DOHH2 (cell line): ENCODE measurements around the gene CYSLTR2.

Experiments
- H3F3A ChIP-seq: fragments of 200-600 bp; sonication (generic), shearing (Covaris generic); 2 replicates; pipeline ENCODE4 v1.6.0; 2016; ENCODE audit warnings: antibody characterized with exemption, mild to moderate bottlenecking; ENCODE audit not compliant: control insufficient read depth, insufficient read depth
- H3K27ac ChIP-seq: fragments of 200-600 bp; sonication (generic); 2 replicates; pipeline ENCODE4 v1.5.1; 2014; ENCODE audit warnings: low read depth, mild to moderate bottlenecking, low read length, moderate library complexity
- H3K27me3 ChIP-seq: fragments of 200-600 bp; sonication (generic); 2 replicates; pipeline ENCODE4 v1.6.1; 2014; ENCODE audit warnings: mild to moderate bottlenecking, low read length, mixed read lengths; ENCODE audit not compliant: control insufficient read depth
- H3K36me3 ChIP-seq: fragments of 200-600 bp; sonication (generic); 2 replicates; pipeline ENCODE4 v1.6.1; 2014; ENCODE audit warnings: mild to moderate bottlenecking, low read length, moderate library complexity, mixed read lengths; ENCODE audit not compliant: control insufficient read depth
- H3K4me1 ChIP-seq: fragments of 200-600 bp; sonication (generic); 2 replicates; pipeline ENCODE4 v1.6.1; 2014; ENCODE audit warnings: mild to moderate bottlenecking, low read length, mixed read lengths; ENCODE audit not compliant: control insufficient read depth
- H3K4me2 ChIP-seq: fragments of 200-600 bp; sonication (generic); 2 replicates; pipeline ENCODE4 v1.6.0; 2014; ENCODE audit warnings: mild to moderate bottlenecking, low read length, moderate library complexity
- H3K4me3 ChIP-seq: fragments of 200-600 bp; sonication (generic); 2 replicates; pipeline ENCODE4 v1.5.1; 2014; ENCODE audit warnings: mild to moderate bottlenecking, low read length, mixed read lengths
- H3K79me2 ChIP-seq: fragments of 200-600 bp; sonication (generic); 2 replicates; pipeline ENCODE4 v1.6.1; 2014; ENCODE audit warnings: mild to moderate bottlenecking, low read length, mixed read lengths; ENCODE audit not compliant: control insufficient read depth
- H3K9me2 ChIP-seq: fragments of 200-600 bp; sonication (generic); replicated peaks from 2 replicates; pipeline ENCODE4 v1.6.1; 2014; ENCODE audit warnings: mild to moderate bottlenecking, low read length, mixed read lengths; ENCODE audit not compliant: control insufficient read depth
- H3K9me3 ChIP-seq: fragments of 200-600 bp; sonication (generic); 2 replicates; pipeline ENCODE4 v1.6.1; 2014; ENCODE audit warnings: antibody characterized with exemption, low read length, mixed read lengths; ENCODE audit not compliant: control insufficient read depth, insufficient read depth
- H4K20me1 ChIP-seq: fragments of 200-600 bp; sonication (generic); 2 replicates; pipeline ENCODE4 v1.6.0; 2014; ENCODE audit warnings: low read depth, mild to moderate bottlenecking, antibody characterized with exemption, low read length, moderate library complexity; ENCODE audit not compliant: control insufficient read depth, insufficient read depth
- CTCF ChIP-seq: fragments of 200-600 bp; sonication (generic); IDR thresholded peaks from one replicate; pipeline ENCODE4 v1.5.1; 2014; ENCODE audit warnings: antibody characterized with exemption, mild to moderate bottlenecking, low read depth, low read length; ENCODE audit not compliant: poor library complexity, severe bottlenecking
- EZH2phosphoT487 ChIP-seq: fragments of 200-600 bp; sonication (generic); IDR thresholded peaks from 2 replicates; pipeline ENCODE4 v1.6.1; 2017; ENCODE audit warnings: borderline replicate concordance, mild to moderate bottlenecking, antibody characterized with exemption, low read length, moderate library complexity, mixed read lengths

Gene CYSLTR2

GRCh38 chr13:48633700-48634099 is 20.0 kb upstream of the CYSLTR2 start:
- H3K9me2 ChIP-seq: no peaks in the 10 kb centered on the region
- H3K4me3 ChIP-seq: no peak overlapping the region
- H3K4me1 ChIP-seq: no peaks in the 10 kb centered on the region
- no peak for TF ChIP-seq CTCF
- no peak for TF ChIP-seq EZH2phosphoT487
- H3K27me3 ChIP-seq: no peaks in the 10 kb centered on the region
- H3K27ac ChIP-seq: no peak overlapping the region
- H4K20me1 ChIP-seq: no peaks in the 10 kb centered on the region
- H3K4me2 ChIP-seq: no peak overlapping the region
- no peaks in the 10 kb centered on the region for H3F3A ChIP-seq
- H3K79me2 ChIP-seq: no peaks in the 10 kb centered on the region
- no peaks in the 10 kb centered on the region for H3K36me3 ChIP-seq
- H3K9me3 ChIP-seq: peaks cover 4% of the 10 kb centered on the region

- Histone ChIP-seq H3K79me2 (no peaks in the 10 kb centered on the region), H3K9me2 (no peaks in the 10 kb centered on the region), H3K36me3 (no peaks in the 10 kb centered on the region), H3K27me3 (no peaks in the 10 kb centered on the region), H3K4me1 (no peaks in the 10 kb centered on the region), H3K4me3 (no peak overlapping the region), H3K9me3 (peaks cover 4% of the 10 kb centered on the region), H3K27ac (no peak overlapping the region), H3K4me2 (no peak overlapping the region), H3F3A (no peaks in the 10 kb centered on the region), H4K20me1 (no peaks in the 10 kb centered on the region)
- TF ChIP-seq EZH2phosphoT487: no peak
- TF ChIP-seq CTCF: no peak
Measured at GRCh38 chr13:48634636-48635035, 19.1 kb upstream of the CYSLTR2 start.

- H3K9me2 ChIP-seq: no peaks in the 10 kb centered on the region
- H3K36me3 ChIP-seq: no peaks in the 10 kb centered on the region
- TF ChIP-seq CTCF (no peak), EZH2phosphoT487 (no peak)
- peaks cover 4% of the 10 kb centered on the region for H3K9me3 ChIP-seq
- no peak overlapping the region for H3K4me3 ChIP-seq
- no peaks in the 10 kb centered on the region for H4K20me1 ChIP-seq
- no peaks in the 10 kb centered on the region for H3K4me1 ChIP-seq
- no peaks in the 10 kb centered on the region for H3F3A ChIP-seq
- no peak overlapping the region for H3K27ac ChIP-seq
- no peaks in the 10 kb centered on the region for H3K79me2 ChIP-seq
- H3K27me3 ChIP-seq: no peaks in the 10 kb centered on the region
- no peak overlapping the region for H3K4me2 ChIP-seq
Measured at GRCh38 chr13:48635478-48635877, 18.3 kb upstream of the CYSLTR2 start.

- TF ChIP-seq CTCF: no peak
- TF ChIP-seq EZH2phosphoT487: no peak
- H3K36me3 ChIP-seq: no peaks in the 10 kb centered on the region
- no peaks in the 10 kb centered on the region for H3F3A ChIP-seq
- H3K27ac ChIP-seq: no peak overlapping the region
- peaks cover 4% of the 10 kb centered on the region for H3K9me3 ChIP-seq
- H3K4me1 ChIP-seq: no peaks in the 10 kb centered on the region
- H4K20me1 ChIP-seq: no peaks in the 10 kb centered on the region
- H3K79me2 ChIP-seq: no peaks in the 10 kb centered on the region
- H3K4me2 ChIP-seq: no peak overlapping the region
- H3K4me3 ChIP-seq: no peak overlapping the region
- no peaks in the 10 kb centered on the region for H3K27me3 ChIP-seq
- no peaks in the 10 kb centered on the region for H3K9me2 ChIP-seq
Measured at GRCh38 chr13:48636550-48636949, 17.2 kb upstream of the CYSLTR2 start.
